ENCODE results near the gene KRTAP12-4.

DNA sequence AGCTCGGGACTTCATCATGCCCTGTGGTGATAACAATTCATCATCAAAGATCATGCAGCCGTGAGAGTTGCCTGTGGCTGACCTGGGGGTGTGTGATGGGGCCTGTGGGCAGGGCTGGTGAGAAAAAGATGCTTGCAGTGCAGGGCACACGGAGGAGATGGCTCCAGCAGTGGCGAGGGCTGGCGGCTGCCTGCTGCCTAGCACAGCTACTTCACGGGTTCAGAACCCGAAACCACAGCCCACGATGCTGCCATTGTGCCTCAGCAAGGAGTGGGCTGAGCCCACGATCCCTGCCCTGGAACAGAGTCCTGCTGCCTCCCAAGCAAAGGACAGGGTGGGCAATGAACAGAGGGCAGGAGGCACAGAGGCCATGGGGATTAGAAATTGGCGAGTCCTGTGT lies 28.2 kb downstream of the KRTAP12-4 start:
- TF ChIP-seq, protein P1, sequence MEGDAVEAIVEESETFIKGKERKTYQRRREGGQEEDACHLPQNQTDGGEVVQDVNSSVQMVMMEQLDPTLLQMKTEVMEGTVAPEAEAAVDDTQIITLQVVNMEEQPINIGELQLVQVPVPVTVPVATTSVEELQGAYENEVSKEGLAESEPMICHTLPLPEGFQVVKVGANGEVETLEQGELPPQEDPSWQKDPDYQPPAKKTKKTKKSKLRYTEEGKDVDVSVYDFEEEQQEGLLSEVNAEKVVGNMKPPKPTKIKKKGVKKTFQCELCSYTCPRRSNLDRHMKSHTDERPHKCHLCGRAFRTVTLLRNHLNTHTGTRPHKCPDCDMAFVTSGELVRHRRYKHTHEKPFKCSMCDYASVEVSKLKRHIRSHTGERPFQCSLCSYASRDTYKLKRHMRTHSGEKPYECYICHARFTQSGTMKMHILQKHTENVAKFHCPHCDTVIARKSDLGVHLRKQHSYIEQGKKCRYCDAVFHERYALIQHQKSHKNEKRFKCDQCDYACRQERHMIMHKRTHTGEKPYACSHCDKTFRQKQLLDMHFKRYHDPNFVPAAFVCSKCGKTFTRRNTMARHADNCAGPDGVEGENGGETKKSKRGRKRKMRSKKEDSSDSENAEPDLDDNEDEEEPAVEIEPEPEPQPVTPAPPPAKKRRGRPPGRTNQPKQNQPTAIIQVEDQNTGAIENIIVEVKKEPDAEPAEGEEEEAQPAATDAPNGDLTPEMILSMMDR (IDR thresholded peaks at IDR 0.05) = no peak
- no peak for TF ChIP-seq POLR2A (IDR thresholded peaks at IDR 0.05)
- TF ChIP-seq POLR2AphosphoS5 (IDR thresholded peaks at IDR 0.05) = no peak
